ENCODE results near the gene CACNA1F. TPM values are rescaled to one million over a fixed set of nuclear protein-coding genes. Genes with fewer than 3 reads are reported as not detected.

CACNA1F gene
- total RNA-seq, 1 experiment from 2014 or later = not detected

DNA sequence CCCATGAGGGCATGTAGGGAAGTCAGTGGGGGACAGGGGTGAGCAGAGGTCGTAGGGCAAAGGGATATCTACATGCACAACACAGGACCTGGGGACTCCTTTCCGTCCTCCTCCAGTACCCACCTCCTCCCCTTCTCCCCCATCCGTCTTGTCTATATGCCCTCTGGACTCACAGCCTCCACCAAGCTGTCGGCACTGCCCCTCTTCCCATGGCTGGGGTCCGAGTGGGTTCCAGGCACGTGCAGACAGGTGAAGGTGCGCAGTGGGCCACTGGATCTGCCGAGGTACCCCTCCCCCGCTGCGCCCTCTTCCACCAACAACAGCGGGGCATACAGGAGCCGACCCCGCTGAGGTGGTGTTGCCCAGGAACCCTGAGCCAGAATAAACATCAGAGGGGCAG lies 27.7 kb downstream of the CACNA1F start:
- in situ Hi-C loops (cut with HindIII; ENCODE audit: low sequenced_read_pairs) = no loop called here
- DNase-seq (ENCODE audit: low spot score) = no peak

DNA sequence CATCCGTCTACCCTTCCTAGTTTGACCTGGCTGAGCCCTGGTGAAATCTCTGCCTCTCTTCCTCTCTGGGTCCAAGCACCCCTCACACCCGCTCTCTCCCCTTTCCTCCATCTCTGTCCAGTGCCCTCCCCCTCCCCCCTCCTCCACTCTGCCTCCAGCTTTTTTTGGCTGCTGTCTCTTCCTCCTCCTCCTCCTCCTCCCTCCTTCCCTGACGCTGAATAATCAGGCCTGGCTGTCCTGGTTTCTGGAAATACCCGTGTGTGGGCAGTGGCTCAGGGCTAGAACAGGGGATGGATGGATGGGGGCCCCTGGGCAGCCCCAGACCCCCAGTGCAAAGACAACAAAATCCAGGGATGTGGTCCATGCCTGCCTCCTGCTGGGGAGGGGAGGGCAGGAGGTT lies 28.4 kb downstream of the CACNA1F start:
- DNase-seq (ENCODE audit: low spot score) = peak; percentile 73
- in situ Hi-C loops (cut with HindIII; ENCODE audit: low sequenced_read_pairs) = no loop called here

DNA sequence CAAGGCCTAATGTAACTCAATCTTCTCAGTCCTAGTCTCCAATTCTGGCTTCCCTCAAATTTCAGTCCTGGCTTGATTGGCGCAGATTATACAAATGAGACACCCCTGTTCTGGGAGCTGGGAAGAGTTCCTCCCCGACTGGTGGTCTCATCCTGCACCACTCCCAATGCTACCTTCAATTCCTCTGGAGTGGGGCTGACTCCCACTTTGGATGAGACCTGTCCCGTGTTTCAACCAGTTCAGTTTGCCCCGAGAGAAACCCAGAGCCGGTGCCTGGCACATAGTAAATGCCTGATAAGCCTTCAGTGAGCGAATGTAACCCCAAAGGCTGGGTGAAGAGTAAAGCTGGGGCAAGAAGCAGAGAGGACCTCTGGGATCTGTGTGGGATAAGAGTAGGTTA lies 29.1 kb downstream of the CACNA1F start:
- DNase-seq (ENCODE audit: low spot score) = no peak
- in situ Hi-C loops (cut with HindIII; ENCODE audit: low sequenced_read_pairs) = no loop called here

DNA sequence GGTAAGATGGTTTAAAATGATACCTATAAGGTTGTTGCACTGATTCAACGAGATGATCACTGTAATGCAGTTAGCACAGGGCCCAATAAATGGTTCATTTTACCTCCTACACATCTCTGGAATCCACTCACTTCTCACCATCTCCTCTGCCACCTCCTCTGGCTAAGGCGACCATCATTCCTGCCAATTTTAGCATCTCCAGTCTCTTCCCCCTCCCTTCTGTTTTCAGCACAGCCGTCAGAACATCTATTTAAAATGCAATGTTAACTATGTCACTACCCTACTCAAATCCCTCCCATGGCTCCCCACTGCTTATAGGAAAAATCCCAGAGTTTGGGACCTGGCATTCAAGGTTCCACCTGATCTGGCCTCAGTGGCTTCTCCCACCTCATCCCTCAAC lies 29.6 kb downstream of the CACNA1F start:
- peak; percentile 69 for DNase-seq (ENCODE audit: low spot score)
- in situ Hi-C loops (cut with HindIII; ENCODE audit: low sequenced_read_pairs) = no loop called here

DNA sequence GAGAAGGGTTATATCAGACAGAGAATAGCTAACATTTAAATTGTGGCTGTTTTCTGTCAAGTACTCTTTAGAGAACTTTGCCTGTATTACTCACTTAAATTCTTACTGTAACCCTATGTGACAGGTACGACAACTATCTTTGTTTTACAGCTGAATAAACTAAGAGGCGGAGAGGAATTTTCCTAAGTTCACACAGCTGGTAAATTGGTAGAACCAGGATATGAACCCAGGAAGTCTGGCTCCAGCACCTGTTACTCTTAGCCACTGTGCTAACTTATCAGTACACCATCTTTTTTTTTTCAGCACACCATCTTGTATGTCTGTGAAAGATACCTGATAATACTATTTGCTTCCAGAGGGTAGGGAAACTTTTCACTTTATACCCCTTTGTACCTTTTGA lies 31.1 kb downstream of the CACNA1F start:
- DNase-seq (ENCODE audit: low spot score) = no peak
- in situ Hi-C loops (cut with HindIII; ENCODE audit: low sequenced_read_pairs) = no loop called here

DNA sequence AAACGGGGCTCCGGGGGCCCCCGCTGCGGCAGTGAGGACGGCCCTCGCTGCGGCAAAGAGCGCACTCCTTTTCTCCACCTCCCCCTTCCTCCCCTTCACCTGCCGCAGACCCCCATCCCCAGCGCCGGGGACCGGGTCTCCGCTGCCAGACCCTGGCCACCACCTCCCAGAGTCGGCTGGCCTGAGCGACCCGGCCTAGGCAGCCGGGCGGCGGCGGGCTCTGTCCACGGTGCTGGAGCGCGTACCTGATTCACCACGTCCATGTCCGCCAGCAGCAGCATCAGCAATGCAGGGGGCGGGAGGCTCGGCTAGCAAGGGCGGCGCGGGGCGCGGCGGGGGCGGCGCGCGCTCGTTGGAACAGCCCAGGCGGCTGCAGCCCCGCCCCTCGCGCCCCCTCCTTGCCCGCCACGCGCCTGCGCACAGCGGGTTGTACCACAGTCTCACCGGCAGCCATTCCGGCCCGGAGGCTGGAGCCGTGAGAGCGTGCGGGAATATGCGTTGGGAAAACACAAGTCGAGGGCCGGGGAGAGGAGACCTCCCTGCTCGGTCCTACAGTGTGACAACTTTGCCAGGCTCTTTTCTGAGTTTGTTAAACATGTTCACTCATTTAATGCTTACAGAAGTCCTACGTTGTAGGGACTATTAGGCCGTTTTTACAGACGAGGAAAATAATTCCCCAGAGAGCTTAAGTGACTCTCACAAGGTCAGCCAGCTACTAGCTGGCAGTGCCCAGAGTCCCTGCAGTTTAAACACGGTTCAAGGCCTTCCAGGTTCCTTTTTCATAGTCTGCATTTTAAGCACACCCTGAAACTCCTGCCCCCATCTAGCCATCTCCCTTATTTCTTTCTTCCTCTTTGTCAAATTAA lies 33.0 kb downstream of the CACNA1F start, which contains the start of gene SYP:
SYP (minus strand) TSS at position 288 of the 866 bp plus-strand sequence; CDS start at position 281, 7 bp downstream.
- peak; percentile 85 for DNase-seq (ENCODE audit: low spot score)
- in situ Hi-C loops (cut with HindIII; ENCODE audit: low sequenced_read_pairs) = no loop called here

DNA sequence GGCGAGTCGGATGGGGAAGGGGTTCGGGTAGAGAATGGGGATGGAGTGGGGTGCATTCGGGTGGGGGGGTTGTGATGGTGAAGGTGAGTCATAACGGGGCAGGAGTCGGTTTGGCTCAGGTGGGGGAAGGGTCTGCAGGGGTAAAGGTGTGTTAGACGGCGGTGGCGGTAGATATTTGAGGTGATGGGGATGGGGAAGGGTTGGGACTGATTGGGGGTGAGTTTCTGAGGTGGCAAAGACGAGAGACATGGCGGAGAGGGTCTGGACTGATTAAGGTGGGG lies 33.9 kb downstream of the CACNA1F start:
- DNase-seq (ENCODE audit: low spot score) = no peak
- in situ Hi-C loops (cut with HindIII; ENCODE audit: low sequenced_read_pairs) = no loop called here

DNA sequence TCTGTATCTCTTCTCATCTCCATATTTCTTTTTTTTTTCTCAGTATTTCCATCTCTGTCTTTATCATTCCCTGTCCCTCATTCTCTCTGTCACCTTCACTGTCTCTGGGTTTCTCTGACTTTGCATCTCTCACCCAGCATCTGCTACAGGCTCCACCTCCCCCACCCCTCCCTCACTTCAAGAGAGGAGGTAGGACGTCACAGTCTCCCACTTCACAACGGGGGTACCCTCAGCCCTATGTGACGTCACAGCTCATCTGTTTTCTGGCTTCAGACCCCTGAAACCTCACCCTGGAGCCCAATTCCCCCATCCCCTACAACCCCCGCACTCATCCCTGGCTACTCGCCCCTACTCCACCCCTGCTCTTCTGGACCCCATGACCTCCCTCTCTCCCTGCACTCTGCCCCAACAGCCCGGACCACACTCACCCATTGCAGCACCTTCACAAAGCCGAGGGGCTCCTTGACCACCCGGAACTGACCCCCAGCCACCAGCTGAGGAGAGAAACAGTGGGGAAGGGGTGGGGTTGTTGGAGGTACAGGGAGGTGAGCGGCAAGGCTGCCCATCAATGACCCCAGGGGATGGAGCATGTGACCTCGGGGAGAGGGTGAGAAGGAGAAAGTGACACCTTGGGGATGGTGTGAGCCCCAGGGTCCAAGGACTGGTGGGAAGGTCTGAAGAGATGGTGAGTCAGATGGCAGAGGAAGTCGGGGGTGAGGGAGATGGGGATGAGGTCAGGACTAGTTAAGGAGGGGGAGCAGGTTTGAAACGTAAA lies 34.4 kb downstream of the CACNA1F start:
- no peak for DNase-seq (ENCODE audit: low spot score)
- in situ Hi-C loops (cut with HindIII; ENCODE audit: low sequenced_read_pairs) = no loop called here

DNA sequence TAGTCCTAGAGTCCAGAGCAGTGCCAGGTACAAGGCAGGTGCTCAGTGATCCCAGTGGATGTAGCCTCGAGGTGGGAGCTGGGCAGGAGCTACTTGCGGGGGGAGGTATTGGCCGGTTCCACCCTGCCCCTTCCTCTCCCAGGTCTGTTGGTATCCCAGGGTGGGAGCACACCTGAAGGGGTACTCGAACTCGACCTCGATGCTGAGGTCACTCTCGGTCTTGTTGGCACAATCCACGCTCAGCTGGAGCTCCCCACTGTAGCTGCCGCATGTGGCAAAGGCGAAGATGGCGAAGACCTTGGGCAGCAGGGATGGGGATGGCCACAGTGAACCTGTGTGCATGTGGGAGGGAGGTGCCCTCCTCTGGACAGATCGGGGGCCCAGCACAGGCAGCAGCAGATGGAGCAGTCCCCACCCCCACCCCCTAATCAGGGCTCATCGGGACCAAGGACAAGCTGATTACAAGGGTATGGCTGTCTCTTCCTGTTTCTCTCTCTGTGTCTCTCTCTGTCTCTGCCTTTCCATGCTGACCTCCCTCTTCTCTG lies 35.5 kb downstream of the CACNA1F start:
- in situ Hi-C loops (cut with HindIII; ENCODE audit: low sequenced_read_pairs) = no loop called here
- no peak for DNase-seq (ENCODE audit: low spot score)

DNA sequence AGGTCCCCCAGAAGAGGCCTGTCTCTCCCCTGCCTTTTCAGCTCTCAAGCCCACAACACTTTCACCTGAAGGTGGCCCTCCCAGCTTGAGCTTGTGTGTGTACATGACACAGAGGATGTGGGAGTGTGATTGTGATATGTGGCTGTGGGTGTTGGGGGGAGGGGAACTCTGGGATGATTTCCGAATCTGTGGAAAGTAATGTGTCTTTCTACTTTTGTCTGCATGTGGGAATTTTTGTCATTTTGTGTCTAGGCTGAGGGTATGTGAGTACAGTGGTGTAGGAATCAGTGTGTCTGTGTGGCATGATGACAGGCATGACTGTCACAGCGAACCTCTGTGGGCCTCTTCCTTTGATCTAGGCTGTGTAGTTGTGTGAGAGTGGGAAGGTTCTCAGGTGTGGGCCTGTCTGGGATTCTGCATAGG lies 39.6 kb downstream of the CACNA1F start:
- in situ Hi-C loops (cut with HindIII; ENCODE audit: low sequenced_read_pairs) = no loop called here
- DNase-seq (ENCODE audit: low spot score) = no peak

DNA sequence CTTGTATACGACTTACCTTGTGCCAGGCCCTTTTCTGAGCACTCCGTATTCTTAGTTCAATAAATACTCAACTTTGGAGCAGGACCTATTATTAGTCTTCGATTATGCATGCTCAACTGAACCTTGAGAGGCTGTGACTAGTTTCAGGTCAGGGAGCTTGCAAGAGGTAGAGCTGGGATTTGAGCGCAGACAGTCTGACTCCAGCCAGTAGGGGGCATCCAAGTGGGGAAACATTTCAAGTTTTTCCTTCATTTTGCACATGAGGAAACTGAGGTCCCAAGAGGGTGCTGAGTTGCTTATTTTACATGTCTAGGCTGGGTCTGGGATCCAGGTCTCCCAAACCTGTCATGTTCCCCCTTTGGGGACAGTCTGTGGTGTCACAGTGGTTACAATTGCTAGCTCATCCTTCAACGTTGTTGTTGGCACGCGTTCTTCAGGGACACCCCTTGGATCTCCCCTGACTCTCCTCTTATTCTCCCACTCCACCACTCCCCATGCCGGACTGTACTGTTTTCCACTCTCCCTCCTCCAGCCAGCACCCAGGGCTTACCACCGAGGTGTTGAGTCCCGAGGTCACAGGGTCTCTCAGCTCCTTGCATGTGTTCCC lies 40.3 kb downstream of the CACNA1F start:
- peak; percentile 52 for DNase-seq (ENCODE audit: low spot score)
- in situ Hi-C loops (cut with HindIII; ENCODE audit: low sequenced_read_pairs) = no loop called here

DNA sequence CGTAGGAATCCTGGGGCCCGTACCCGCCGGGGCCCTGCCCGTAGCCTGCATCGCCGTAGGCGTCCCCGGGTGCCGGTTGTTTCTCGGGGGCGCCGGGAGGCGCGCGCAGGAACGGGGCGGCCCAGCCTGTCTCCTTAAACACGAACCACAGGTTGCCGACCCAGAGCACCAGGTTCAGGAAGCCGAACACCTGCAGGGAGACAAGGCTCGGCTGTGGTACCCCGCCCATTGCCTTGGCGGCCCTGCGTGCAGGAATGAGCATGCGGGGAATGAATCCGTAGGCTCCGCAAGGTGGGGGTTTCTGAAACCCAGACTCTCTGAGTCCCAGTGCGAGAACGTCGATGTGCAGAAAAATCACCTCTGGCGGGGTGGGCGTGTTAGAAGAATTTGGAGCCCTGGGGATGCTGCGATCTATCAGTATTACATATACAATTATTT lies 41.5 kb downstream of the CACNA1F start:
- in situ Hi-C loops (cut with HindIII; ENCODE audit: low sequenced_read_pairs) = no loop called here
- no peak for DNase-seq (ENCODE audit: low spot score)

DNA sequence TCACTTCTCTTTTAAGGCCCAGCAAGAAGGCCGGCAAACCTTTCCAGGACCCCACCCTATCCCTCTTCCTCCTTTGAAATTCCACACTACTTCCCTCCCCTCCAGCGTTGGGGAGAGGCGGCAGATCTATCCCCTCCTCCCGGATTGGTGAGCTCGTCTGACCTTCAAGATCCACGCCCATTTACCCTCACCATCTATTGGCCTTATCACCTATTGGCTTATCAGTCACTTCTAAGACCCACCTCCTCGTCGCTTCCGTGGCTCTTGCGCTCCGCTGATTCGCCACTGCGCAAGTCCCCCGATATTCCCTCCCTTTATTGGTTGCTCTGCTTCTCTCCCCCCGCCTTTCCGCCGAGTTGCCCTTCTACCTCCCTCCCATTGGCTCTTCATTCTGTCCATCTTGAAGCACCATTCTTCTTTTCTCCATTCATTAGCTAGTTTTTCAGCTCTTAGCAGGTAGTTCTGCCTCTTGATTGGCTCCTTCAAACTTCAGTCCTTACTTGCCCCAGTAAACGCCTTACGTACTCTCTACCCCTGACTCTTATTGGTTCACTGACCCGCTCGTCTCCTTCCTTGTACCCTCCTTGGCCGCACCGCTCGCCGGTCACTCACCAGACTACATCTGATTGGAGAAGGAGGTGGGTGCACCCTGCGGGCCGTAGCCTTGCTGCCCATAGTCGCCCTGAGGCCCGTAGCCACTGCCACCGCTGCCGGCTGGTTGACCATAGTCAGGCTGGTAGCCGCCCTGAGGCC lies 42.1 kb downstream of the CACNA1F start:
- peak; percentile 99 for DNase-seq (ENCODE audit: low spot score)
- in situ Hi-C loops (cut with HindIII; ENCODE audit: low sequenced_read_pairs) = no loop called here

DNA sequence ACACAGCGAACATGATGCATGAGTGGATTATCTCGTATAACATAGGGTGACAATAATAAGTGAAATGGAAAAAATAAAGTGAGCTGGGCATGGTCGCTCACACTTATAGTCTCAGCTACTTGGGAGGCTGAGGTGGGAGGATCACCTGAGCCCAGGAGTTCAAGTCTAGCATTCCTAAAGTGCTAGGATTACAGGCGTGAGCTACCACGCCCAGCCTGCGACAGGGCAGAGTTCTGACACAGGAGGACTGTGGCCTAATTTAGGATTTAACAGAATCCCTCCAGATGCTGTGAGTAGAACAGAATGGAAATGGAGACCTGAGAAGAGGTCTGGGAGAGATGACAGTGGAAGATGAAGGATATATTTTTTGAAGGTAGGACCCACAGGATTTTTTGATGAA lies 43.5 kb downstream of the CACNA1F start:
- in situ Hi-C loops (cut with HindIII; ENCODE audit: low sequenced_read_pairs) = no loop called here
- no peak for DNase-seq (ENCODE audit: low spot score)

DNA sequence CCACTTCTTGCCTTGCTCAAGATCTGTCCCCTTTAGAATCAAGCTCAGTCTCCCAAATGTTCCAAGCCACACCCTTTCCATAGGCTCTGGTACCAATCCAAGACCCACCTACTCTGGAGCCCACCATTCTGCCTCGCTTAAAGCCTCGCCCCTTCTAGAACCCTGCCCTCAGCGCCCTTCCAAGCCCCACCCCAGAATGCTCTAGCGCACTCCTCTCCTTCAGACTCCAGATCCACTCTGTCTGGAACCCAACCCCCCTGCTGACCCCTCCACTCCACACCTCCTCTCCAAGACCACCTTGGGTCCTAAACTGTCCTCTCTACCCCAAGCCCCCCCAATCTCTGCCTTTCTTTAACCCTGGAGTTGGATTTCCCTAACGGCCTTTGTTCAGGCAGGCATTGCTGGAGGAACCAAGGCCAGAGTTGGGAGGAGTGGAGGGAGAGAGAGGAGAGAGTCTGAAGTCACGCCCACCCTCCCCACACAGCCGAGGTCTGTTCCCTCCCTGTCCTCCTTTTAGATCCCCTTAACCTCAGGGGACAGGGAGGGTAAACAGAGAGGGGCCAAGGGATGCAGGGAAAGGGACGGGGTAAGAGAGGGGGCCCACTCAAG lies 44.6 kb downstream of the CACNA1F start:
- in situ Hi-C loops (cut with HindIII; ENCODE audit: low sequenced_read_pairs) = no loop called here
- no peak for DNase-seq (ENCODE audit: low spot score)

DNA sequence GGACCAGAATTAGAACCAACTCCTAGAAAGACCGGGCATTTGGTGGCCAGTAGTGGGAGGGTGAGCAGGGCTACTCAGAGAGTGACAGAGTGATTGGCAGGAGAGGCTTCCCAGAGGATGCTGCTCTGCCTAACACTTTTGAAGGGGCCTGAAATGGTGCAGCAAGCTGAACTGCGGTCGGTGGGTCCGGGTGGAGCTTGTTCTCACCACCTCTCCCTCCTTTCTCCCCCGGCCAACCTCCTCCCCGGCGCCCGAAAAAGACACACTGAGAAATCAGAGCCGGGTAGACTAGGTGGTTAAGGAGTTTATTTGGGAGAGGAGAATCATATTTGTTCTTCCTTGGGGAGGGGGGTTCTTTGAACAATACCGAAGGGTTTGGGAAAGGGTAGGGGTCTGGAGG lies 45.6 kb downstream of the CACNA1F start:
- no peak for DNase-seq (ENCODE audit: low spot score)
- in situ Hi-C loops (cut with HindIII; ENCODE audit: low sequenced_read_pairs) = no loop called here

DNA sequence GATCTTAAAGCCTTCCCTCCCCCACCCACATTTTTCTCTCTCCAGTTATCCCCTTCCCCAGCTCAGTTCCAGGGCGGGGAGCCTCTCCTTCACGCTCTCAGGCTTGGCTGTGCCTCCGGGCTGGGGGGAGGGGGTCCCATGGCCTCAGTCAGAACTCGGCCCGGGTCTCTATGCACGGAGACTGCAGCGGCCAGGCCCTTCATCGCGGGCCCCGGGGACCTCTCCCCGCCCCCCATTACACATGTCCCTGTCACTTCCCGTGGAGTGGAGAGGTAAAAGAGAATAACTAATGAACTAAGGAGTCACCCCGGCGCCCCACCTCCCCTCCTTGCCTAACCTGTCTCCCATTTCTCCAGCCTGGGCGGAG lies 46.1 kb downstream of the CACNA1F start:
- in situ Hi-C loops (cut with HindIII; ENCODE audit: low sequenced_read_pairs) = no loop called here
- DNase-seq (ENCODE audit: low spot score) = no peak

DNA sequence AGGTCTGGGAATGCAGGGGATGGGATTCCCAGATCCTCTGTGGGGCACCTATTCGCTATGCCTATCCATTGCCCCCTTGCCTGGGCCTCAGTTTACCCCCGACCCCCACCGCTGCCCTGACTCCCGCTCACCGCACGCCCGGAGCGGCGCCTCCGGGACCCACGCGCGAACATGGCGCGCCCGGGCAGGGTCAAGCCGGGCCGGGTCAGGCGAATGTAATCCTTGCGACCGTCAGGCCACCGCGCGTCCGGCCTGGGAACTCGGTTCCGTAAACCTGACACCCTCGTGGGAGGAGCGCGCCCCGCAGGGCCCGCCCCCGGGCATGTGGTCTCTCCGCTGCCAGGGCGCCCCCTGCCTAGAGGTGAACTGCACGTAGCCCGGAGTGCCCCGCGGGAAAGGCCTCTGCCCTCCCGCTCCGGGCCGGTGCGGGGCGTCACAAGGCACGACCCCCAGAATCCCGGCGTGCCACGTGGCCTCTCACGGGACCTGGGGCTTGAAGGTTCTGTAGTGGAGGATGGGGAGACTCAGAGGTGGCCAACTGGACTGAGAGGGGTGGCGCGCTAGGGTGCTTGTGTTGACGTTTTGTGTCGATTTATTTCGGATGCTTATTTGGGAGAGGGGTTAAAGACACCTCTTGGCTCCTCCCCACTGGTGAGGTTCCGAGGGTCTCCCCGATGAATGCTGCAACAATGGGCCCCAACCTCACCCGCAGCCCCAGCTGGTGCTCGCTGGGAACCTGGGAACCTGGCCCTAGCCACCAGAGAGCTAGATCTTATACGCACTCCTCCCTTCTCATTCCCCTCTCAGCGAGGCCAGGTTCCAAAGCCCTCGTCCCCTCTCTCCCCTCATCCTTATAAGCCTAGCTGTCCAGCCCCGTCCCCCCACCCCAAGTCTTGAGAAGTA lies 46.8 kb downstream of the CACNA1F start, which contains the start of gene PRICKLE3:
PRICKLE3 (minus strand) TSS at position 249 of the 903 bp plus-strand sequence; CDS start at position 173, 76 bp downstream.
- peak; percentile 41 for DNase-seq (ENCODE audit: low spot score)
- in situ Hi-C loops (cut with HindIII; ENCODE audit: low sequenced_read_pairs) = no loop called here
